Measurements from ENCODE around the gene STPG3. TPM values are rescaled to one million over a fixed set of nuclear protein-coding genes. Genes with fewer than 3 reads are reported as not detected.
A peak's percentile ranks its signal among the peaks of the same experiment; 100 is the strongest.

Gene STPG3
- total and polyA plus RNA-seq, 9 of the 15 experiments (the other 6 are each of a cell fraction or from before 2014, with no cell fraction given), result not detected

DNA sequence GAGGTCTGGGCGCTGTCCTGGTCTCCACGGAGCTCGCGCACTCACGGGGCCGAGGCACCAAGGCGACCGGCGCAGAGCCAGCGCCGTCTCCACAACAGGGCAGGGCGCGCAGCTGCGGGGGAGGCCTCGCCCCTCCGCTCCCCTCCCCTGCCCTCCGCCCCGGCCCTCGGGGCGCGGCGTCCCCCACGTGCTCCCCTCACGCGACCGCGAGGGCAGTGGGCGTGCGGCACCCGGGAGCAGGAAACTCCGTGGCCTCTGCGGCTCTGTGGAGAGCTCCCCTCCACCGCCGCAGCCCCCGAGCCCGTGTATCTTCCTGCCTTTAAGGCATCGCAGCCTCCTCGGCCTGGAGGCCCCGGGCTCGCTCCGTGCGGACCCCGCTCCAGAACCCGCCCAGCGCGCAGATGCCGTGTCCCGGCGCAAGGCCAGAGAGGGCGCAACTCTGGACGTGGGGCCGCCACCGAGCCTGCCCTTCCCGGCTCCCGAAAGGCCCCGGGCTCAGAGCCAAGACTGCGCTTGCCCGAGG lies 10.7 kb upstream of the STPG3 start (continued):
- TF ChIP-seq NELFE (IDR thresholded peaks at IDR 0.05; ENCODE audit: insufficient read depth, insufficient read length) (no peak), IRF9 (tag; IDR thresholded peaks at IDR 0.05) (no peak), RBM14 (IDR thresholded peaks at IDR 0.05; ENCODE audit: borderline replicate concordance, insufficient read depth, low read depth, low read length) (no peak), ESRRA (IDR thresholded peaks at IDR 0.05; ENCODE audit: borderline replicate concordance, low read depth) (peak; percentile 67; the same call in 1 of the 2 replicates), BCOR (IDR thresholded peaks at IDR 0.05) (peak; percentile 71), ZNF174 (CRISPR knock-in tag; IDR thresholded peaks at IDR 0.05) (no peak), ZNF175 (CRISPR knock-in tag; IDR thresholded peaks at IDR 0.05; ENCODE audit: low read depth) (no peak), RBM39 (optimal IDR thresholded peaks at IDR 0.05; ENCODE audit: low read depth, low read length) (no peak), FIP1L1 (IDR thresholded peaks at IDR 0.05; ENCODE audit: low read depth, low read length, poor library complexity, severe bottlenecking) (peak; percentile 82), NFIC (IDR thresholded peaks at IDR 0.05) (peak; percentile 94), HMG20A (CRISPR knock-in tag; conservative IDR thresholded peaks at IDR 0.05) (no peak), ZNF217 (CRISPR knock-in tag; IDR thresholded peaks at IDR 0.05) (no peak), POLR2H (tag; IDR thresholded peaks at IDR 0.05; ENCODE audit: low read depth) (no peak), RHOXF2B (CRISPR knock-in tag; conservative IDR thresholded peaks at IDR 0.05) (no peak), ZSCAN29 (IDR thresholded peaks at IDR 0.05) (no peak), RFX1 (IDR thresholded peaks at IDR 0.05) (no peak), GABPB1 (CRISPR knock-in tag; IDR thresholded peaks at IDR 0.05) (peak; percentile 81), ZBTB43 (CRISPR knock-in tag; IDR thresholded peaks at IDR 0.05) (0 out of 2 replicates have a peak, but pooled peaks have one; percentile 78), KAT8 (IDR thresholded peaks at IDR 0.05; ENCODE audit: low read depth) (no peak), KLF1 (tag; IDR thresholded peaks at IDR 0.05) (peak; percentile 86), TEAD2 (tag; IDR thresholded peaks at IDR 0.05) (no peak), SMAD1 (IDR thresholded peaks at IDR 0.05; ENCODE audit: low read depth, low read length, partially characterized antibody) (no peak), ZNF830 (CRISPR knock-in tag; IDR thresholded peaks at IDR 0.05) (peak; percentile 64; the same call in 1 of the 2 replicates), ARNT (IDR thresholded peaks at IDR 0.05) (no peak), LEF1 (IDR thresholded peaks at IDR 0.05) (no peak)
- TF ChIP-seq, protein P1, sequence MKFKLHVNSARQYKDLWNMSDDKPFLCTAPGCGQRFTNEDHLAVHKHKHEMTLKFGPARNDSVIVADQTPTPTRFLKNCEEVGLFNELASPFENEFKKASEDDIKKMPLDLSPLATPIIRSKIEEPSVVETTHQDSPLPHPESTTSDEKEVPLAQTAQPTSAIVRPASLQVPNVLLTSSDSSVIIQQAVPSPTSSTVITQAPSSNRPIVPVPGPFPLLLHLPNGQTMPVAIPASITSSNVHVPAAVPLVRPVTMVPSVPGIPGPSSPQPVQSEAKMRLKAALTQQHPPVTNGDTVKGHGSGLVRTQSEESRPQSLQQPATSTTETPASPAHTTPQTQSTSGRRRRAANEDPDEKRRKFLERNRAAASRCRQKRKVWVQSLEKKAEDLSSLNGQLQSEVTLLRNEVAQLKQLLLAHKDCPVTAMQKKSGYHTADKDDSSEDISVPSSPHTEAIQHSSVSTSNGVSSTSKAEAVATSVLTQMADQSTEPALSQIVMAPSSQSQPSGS (CRISPR knock-in tag; IDR thresholded peaks at IDR 0.05), result peak; percentile 66; the same call in 1 of the 2 replicates
- TF ChIP-seq, protein P2, sequence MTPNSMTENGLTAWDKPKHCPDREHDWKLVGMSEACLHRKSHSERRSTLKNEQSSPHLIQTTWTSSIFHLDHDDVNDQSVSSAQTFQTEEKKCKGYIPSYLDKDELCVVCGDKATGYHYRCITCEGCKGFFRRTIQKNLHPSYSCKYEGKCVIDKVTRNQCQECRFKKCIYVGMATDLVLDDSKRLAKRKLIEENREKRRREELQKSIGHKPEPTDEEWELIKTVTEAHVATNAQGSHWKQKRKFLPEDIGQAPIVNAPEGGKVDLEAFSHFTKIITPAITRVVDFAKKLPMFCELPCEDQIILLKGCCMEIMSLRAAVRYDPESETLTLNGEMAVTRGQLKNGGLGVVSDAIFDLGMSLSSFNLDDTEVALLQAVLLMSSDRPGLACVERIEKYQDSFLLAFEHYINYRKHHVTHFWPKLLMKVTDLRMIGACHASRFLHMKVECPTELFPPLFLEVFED (CRISPR knock-in tag; conservative IDR thresholded peaks at IDR 0.05), result no peak
